ENCODE results near the gene SCD5.

Gene SCD5

DNA sequence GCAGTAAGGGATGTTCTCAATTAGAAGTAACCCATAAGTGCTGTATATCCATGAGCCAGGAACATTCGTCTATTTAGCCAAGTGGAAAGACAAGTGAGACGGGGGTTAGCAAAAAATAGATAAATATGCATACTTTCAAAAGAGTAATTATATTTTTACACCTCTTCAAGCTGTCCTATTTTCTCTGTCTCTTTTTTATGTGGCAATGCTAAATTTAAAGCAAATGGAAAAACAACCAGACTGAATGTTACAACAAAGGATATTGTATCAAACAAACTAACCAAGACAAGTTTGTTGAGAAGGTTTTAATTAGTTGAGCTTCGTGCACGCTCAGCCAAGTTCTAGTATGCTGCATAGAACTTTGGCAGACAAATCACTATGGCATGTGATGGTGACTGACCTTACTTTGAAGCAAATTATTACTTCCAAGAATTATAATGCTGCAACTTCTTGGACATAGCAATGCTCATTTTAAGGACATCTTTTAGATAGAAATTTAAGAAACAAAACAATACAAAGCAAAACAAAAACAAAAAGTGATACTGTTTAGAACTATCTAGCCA, 175.4 kb downstream of the SCD5 start:
- no peaks in the 10 kb centered on the region for H3K4me1 ChIP-seq (ENCODE audit: control insufficient read depth in 1 of 2, insufficient read depth in 1 of 2, low read depth in 1 of 2, low read length in 1 of 2)
- TF ChIP-seq, protein P1, sequence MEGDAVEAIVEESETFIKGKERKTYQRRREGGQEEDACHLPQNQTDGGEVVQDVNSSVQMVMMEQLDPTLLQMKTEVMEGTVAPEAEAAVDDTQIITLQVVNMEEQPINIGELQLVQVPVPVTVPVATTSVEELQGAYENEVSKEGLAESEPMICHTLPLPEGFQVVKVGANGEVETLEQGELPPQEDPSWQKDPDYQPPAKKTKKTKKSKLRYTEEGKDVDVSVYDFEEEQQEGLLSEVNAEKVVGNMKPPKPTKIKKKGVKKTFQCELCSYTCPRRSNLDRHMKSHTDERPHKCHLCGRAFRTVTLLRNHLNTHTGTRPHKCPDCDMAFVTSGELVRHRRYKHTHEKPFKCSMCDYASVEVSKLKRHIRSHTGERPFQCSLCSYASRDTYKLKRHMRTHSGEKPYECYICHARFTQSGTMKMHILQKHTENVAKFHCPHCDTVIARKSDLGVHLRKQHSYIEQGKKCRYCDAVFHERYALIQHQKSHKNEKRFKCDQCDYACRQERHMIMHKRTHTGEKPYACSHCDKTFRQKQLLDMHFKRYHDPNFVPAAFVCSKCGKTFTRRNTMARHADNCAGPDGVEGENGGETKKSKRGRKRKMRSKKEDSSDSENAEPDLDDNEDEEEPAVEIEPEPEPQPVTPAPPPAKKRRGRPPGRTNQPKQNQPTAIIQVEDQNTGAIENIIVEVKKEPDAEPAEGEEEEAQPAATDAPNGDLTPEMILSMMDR (IDR thresholded peaks at IDR 0.05) = no peak
- no peaks in the 10 kb centered on the region for H3K27me3 ChIP-seq

DNA sequence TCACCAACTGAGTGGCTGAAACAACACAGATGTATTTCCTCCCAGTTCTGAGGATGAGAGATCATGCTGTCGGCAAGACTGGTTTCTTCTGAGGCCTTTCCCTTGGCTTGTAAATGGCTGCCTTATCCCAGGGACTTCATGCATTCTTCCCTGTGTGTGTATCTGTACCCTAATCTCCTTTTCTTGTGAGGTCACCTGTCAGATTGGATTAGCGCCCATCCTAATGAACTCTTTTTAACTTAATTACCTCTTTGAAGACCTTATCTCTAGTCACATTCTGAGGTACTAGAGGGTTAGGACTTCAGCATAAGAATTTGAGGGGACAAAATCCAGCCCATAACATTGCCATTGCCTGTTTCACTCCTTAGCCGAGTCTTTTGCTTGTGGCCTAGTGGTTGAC, 177.3 kb downstream of the SCD5 start:
- no peaks in the 10 kb centered on the region for H3K9me3 ChIP-seq
- no peak overlapping the region for H3K27ac ChIP-seq
- H3K4me3 ChIP-seq (ENCODE audit: low read depth in 1 of 2, low read length in 1 of 2) = no peak overlapping the region
- no peaks in the 10 kb centered on the region for H3K27me3 ChIP-seq
- TF ChIP-seq, protein P1 (IDR thresholded peaks at IDR 0.05) = no peak
- H3K4me1 ChIP-seq (ENCODE audit: control insufficient read depth in 1 of 2, insufficient read depth in 1 of 2, low read depth in 1 of 2, low read length in 1 of 2) = no peaks in the 10 kb centered on the region
- no peaks in the 10 kb centered on the region for H3K36me3 ChIP-seq

More for the DNA sequence above, 175.4 kb downstream of the SCD5 start:
- H3K36me3 ChIP-seq = no peaks in the 10 kb centered on the region
- H3K9me3 ChIP-seq = no peaks in the 10 kb centered on the region
- H3K27ac ChIP-seq = no peak overlapping the region
- no peak overlapping the region for H3K4me3 ChIP-seq (ENCODE audit: low read depth in 1 of 2, low read length in 1 of 2)

DNA sequence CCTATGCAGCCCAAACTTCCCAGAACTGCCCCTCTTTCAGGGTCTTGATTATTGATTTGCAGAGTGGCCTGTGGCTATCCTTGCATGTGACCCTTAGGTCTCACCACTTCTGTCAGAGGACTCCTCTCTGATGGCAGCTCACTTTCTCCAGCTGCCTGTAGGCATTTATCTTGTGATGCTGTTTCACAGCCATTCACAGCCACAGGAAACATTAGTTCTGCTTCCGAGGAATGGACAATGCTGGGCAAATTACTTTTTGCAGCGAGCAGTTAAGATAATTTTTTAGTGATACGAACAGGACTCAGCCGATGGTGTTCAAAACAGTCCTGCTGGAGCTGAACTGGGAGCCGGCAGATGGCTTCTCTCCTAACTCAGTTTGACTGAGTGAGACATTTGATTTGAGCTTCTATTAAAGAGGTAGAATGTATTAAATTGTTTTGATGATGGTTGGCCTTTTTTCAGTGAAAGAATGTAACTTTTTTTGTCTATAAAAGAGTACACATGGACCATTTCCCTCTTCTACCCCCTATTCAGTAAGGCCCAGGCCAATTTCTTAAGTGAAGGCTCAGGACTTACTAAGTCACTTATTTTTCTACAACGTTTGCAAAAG, 178.4 kb downstream of the SCD5 start:
- no peak overlapping the region for H3K4me3 ChIP-seq (ENCODE audit: low read depth in 1 of 2, low read length in 1 of 2)
- TF ChIP-seq, protein P1 (IDR thresholded peaks at IDR 0.05) = no peak
- no peaks in the 10 kb centered on the region for H3K36me3 ChIP-seq
- H3K27ac ChIP-seq = no peak overlapping the region
- no peaks in the 10 kb centered on the region for H3K27me3 ChIP-seq
- no peaks in the 10 kb centered on the region for H3K9me3 ChIP-seq
- H3K4me1 ChIP-seq (ENCODE audit: control insufficient read depth in 1 of 2, insufficient read depth in 1 of 2, low read depth in 1 of 2, low read length in 1 of 2) = no peaks in the 10 kb centered on the region

DNA sequence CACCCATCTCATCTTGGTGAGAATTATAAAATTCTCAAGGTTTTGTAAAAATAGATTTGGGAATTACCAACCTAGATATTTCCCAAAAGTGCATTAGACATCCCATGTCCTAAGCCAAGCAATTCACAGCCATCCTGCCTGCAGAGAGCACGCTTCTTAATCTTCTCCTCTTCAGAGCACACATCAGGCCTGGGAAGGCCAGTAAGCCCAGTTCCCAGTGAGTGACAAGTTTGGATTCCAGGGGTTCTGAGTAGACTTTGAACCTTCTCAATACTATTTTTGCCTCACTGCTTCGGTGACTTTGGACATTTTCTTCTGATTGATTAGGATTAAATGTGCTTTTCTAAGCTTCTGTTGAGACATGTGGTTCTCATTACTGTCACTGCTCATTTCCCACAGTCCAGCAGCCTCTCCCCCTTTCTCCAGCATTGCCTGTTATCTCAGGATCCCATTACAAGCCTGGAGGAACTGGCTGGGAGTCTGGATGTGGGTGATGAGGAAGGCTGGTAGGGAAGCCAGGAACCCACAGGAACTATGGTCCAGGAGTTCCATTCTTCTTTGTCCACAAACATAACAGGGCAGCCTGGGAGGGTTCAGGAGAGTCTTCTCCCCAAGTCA, 180.4 kb downstream of the SCD5 start:
- Histone ChIP-seq H3K27me3 (no peaks in the 10 kb centered on the region), H3K4me3 (ENCODE audit: low read depth in 1 of 2, low read length in 1 of 2) (no peak overlapping the region), H3K4me1 (ENCODE audit: control insufficient read depth in 1 of 2, insufficient read depth in 1 of 2, low read depth in 1 of 2, low read length in 1 of 2) (no peaks in the 10 kb centered on the region), H3K27ac (no peak overlapping the region), H3K9me3 (no peaks in the 10 kb centered on the region), H3K36me3 (no peaks in the 10 kb centered on the region)
- TF ChIP-seq, protein P1 (IDR thresholded peaks at IDR 0.05) = no peak

DNA sequence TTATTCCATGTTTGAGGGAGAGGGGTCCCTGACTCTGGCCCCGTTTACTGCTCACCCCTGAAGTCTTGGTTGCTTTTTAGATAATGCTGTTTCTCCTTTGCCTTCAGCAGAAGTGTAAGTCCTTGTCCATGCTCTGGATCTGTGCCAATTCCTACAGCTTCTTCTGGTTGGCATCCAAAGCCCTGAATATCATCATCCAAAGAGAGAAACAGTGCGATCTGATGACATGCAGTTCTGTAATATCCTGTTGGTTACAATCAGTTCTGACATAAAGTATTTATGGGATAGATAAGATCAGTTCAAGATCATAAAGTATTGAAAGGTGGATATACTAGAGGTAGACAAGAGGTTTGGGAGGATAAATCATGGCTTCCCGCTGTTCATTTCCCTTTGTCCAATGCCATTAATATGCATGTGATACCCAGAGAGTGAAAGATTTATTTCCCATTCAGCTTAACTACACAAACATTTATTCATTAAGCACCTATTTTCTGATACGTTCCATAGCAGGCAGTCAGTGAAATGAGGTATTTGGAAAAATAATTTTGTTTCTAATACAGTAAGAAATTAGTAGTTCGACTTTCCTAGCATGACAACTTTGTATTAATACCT, 183.7 kb downstream of the SCD5 start:
- Histone ChIP-seq H3K9me3 (no peaks in the 10 kb centered on the region), H3K27me3 (no peaks in the 10 kb centered on the region), H3K4me3 (ENCODE audit: low read depth in 1 of 2, low read length in 1 of 2) (no peak overlapping the region), H3K4me1 (ENCODE audit: control insufficient read depth in 1 of 2, insufficient read depth in 1 of 2, low read depth in 1 of 2, low read length in 1 of 2) (no peaks in the 10 kb centered on the region), H3K36me3 (no peaks in the 10 kb centered on the region), H3K27ac (no peak overlapping the region)
- TF ChIP-seq, protein P1 (IDR thresholded peaks at IDR 0.05) = no peak
